ENCODE measurements around the gene BTBD9. TPM values are rescaled to one million over a fixed set of nuclear protein-coding genes. Genes with fewer than 3 reads are reported as not detected.

The BTBD9 gene
- total RNA-seq, 4 donors from 2014 or later, result 11.7 to 17.7 (median 14.1) TPM

DNA sequence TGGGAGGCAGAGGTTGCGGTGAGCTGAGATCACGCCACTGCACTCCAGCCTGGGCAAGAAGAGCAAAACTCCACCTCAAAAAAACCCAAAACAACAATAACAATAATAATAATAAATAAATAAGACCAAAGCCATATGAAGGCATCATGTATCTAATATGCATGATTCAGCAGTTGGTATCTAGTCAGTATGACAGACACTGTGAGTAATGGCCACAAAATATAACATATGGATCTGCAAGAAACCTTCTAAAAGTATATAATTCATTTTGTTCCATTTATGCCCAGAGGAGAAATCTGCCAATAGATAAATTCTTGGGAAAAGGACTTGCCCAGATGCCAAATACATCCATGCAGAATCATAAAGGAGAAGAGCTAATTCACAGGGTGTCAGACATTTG is 252.3 kb downstream of the BTBD9 start:
- TF ChIP-seq, protein P1, sequence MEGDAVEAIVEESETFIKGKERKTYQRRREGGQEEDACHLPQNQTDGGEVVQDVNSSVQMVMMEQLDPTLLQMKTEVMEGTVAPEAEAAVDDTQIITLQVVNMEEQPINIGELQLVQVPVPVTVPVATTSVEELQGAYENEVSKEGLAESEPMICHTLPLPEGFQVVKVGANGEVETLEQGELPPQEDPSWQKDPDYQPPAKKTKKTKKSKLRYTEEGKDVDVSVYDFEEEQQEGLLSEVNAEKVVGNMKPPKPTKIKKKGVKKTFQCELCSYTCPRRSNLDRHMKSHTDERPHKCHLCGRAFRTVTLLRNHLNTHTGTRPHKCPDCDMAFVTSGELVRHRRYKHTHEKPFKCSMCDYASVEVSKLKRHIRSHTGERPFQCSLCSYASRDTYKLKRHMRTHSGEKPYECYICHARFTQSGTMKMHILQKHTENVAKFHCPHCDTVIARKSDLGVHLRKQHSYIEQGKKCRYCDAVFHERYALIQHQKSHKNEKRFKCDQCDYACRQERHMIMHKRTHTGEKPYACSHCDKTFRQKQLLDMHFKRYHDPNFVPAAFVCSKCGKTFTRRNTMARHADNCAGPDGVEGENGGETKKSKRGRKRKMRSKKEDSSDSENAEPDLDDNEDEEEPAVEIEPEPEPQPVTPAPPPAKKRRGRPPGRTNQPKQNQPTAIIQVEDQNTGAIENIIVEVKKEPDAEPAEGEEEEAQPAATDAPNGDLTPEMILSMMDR (IDR thresholded peaks at IDR 0.05; ENCODE audit: low read depth), result no peak

DNA sequence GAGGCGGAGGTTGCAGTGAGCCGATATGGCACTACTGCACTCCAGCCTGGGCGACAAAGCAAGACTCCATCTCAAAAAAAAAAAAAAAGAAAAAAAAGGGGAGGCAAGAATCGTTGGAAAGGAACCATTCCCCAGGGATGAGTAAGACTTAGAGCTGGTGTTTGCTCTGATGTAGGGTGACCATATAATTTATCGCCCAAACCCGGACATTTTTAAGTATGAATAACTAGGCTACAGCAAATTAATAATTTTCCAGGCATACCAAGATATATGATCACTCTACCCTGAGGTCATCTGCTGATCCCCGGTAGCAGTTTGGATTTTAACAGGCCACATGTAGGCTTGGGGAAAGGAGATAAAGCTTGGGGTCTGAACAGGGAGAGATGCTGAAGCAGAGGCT is 260.9 kb downstream of the BTBD9 start:
- TF ChIP-seq, protein P1 (IDR thresholded peaks at IDR 0.05; ENCODE audit: low read depth), result no peak

DNA sequence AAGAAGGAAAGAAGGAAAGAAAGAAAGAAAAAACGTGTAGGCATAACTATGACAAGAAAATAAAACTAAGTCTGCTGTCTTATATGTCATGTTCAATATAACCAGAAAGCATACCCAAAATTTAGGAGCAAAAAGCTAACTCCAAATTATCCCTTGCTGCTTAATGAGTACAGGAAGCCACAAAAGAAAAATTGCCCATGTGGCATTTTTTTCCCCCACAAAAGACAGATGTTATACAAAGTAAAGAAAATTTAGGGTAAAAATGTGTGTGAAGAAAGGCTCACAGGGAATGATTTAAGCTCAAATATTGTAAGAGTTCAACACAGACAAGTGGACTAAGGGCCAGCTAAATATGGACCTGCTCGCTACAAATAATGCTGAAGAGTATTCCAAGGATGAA is 263.8 kb downstream of the BTBD9 start:
- TF ChIP-seq, protein P1 (IDR thresholded peaks at IDR 0.05; ENCODE audit: low read depth), result no peak

DNA sequence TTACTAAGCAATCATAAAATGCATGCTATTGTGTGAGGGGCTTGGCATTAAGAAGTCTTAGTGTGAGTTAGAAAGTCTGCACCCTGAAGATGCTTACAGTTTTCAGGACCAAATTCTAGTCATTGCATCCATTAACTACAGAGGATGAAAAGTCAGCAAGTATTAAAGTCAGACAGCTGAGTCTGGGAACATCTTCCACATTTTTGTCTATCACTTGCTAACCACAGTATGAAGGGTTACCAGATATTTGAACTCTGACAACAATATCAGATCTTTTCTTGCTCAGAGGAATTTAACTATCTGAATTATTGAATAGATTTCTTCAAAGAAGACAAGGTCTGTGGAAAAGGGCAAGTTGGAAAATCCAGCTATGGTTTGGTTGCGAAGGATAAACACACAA is 264.4 kb downstream of the BTBD9 start:
- TF ChIP-seq, protein P1 (IDR thresholded peaks at IDR 0.05; ENCODE audit: low read depth), result no peak

DNA sequence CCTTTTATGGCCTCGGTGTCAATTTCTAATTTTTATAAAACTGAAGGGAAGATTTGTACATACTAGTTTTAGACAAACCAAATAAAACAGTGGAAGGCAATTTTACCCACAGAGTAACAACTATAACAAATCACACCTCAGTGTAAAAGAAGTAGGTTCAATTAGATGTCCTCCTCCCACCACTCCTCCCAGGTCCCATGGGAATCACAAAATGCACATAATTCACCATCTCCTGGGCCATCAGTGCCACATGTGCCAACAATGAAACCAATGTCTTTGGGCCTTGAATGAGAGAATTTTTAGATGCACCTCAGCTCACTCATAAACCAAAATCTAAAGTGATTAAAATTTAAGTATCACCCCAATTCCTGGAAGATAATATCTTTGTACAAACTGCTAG is 267.8 kb downstream of the BTBD9 start:
- TF ChIP-seq, protein P1 (IDR thresholded peaks at IDR 0.05; ENCODE audit: low read depth), result no peak

DNA sequence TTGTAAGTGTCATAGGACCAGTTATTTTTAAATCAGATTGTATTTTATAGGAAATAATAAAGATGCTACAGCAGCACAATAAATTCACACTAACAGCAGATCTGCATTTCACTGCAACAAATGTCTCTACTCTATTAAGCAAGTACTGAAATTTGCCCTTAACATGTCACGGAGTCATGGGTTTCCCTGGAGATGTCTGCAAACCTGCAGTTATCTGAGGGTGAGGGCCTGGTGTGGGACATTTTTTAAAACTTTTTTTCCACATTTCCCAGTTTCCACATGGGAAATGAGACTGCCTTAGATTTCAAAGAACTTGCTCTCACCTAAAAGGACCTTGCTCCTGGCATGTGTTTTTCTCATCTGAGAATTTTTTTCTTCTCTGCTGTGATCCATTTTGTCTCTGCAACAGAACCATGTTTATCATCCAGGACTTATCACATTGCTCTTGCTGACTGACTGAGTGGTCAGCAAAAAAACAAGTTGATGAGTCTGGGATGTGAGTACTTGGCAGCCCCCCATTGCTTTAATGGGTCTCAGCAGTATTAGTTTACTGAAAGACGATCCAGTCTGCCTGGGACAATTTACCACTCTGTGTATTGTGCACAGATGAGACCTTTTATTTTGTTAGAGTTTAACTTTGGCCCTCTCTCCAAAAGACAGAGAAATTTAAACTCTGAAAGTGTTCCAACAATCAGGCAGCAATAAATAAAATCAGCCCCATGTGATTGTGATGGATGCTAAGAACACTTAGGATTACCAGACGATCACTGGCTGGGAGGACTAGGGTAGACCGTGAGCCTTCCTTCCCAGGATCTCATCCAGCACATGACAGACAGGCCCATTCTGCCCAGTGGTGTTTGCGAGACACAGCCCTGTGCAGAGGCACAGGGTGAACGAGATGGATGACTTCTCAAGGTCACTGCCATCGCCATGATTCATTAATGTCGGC is 268.8 kb downstream of the BTBD9 start:
- TF ChIP-seq, protein P1 (IDR thresholded peaks at IDR 0.05; ENCODE audit: low read depth), result no peak

DNA sequence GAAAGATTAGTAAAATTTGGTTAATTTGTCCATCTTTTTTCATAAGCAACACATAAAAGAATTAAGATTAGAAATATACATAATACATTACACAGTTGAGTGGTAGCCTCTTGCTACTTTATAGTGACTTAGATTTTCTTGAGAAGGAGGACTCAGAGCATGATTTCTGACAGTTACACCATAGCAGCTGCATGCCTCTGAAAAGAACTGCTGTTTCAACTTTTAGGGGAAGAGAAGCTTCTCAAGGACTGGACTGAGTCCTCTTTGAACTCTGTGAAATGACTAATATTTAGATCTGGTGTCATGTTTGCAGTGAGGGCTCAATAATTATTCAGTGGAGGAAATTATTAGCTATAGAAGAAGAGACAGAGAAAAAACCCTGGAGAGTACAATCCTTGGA is 272.5 kb downstream of the BTBD9 start:
- TF ChIP-seq, protein P1 (IDR thresholded peaks at IDR 0.05; ENCODE audit: low read depth), result no peak
